ENCODE results near the gene OGDHL.
"Not testable (repeated sequence)": the region's sequence is repeated elsewhere in the genome, so short reads cannot be mapped to it uniquely, and the experiment has no call there.

DNA sequence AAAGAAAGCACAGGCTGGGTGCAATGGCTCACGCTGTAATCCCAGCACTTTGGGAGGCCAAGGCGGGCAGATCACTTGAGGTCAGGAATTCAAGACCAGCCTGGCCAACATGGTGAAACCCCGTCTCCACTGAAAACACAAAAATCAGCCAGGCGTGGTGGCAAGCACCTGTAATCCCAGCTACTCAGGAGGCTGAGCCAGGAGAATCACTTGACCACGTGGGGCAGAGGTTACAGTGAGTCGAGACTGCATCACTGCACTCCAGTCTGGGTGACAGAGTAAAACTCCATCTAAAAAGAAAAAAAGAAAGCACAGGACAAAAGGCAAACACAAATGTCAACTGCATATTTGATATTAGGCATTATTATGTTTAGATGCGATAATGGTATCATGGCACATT is 7.2 kb downstream of the OGDHL start:
- TF ChIP-seq, protein P1, sequence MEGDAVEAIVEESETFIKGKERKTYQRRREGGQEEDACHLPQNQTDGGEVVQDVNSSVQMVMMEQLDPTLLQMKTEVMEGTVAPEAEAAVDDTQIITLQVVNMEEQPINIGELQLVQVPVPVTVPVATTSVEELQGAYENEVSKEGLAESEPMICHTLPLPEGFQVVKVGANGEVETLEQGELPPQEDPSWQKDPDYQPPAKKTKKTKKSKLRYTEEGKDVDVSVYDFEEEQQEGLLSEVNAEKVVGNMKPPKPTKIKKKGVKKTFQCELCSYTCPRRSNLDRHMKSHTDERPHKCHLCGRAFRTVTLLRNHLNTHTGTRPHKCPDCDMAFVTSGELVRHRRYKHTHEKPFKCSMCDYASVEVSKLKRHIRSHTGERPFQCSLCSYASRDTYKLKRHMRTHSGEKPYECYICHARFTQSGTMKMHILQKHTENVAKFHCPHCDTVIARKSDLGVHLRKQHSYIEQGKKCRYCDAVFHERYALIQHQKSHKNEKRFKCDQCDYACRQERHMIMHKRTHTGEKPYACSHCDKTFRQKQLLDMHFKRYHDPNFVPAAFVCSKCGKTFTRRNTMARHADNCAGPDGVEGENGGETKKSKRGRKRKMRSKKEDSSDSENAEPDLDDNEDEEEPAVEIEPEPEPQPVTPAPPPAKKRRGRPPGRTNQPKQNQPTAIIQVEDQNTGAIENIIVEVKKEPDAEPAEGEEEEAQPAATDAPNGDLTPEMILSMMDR (IDR thresholded peaks at IDR 0.05), result not testable (repeated sequence)
- TF ChIP-seq POLR2A (IDR thresholded peaks at IDR 0.05), result not testable (repeated sequence)

Measured in esophagus squamous epithelium (tissue), 4 donors.